ENCODE measurements around the gene CAPN11.
A peak's percentile ranks its signal among the peaks of the same experiment; 100 is the strongest.

CAPN11 gene

GRCh38 chr6:44132476-44132875 is 26.1 kb upstream of the CAPN11 start:
- Histone ChIP-seq H3K27ac (ENCODE audit: low read length) (no peak overlapping the region), H3K4me1 (ENCODE audit: insufficient read depth, low read length) (peaks cover 13% of the 10 kb centered on the region), H3K4me2 (ENCODE audit: insufficient read depth, low read length) (no peak overlapping the region), H3K9me3 (ENCODE audit: insufficient read depth, low read length, severe bottlenecking) (no peaks in the 10 kb centered on the region), H2AFZ (ENCODE audit: low read depth, low read length) (no peak overlapping the region), H3K9ac (ENCODE audit: low read depth, low read length) (no peak overlapping the region), H3K79me2 (ENCODE audit: insufficient read depth, low read length) (peaks cover 5% of the 10 kb centered on the region; the same call in 1 of the 2 replicates), H3K36me3 (ENCODE audit: insufficient read depth, low read length) (no peaks in the 10 kb centered on the region), H3K27me3 (ENCODE audit: insufficient read depth, low read length, poor library complexity) (no peaks in the 10 kb centered on the region), H4K20me1 (ENCODE audit: insufficient read depth, low read length) (peaks cover 11% of the 10 kb centered on the region), H3K4me3 (ENCODE audit: low read depth in 1 of 2, low read length in 2 of 2) (no peak overlapping the region)
- TF ChIP-seq, protein P1, sequence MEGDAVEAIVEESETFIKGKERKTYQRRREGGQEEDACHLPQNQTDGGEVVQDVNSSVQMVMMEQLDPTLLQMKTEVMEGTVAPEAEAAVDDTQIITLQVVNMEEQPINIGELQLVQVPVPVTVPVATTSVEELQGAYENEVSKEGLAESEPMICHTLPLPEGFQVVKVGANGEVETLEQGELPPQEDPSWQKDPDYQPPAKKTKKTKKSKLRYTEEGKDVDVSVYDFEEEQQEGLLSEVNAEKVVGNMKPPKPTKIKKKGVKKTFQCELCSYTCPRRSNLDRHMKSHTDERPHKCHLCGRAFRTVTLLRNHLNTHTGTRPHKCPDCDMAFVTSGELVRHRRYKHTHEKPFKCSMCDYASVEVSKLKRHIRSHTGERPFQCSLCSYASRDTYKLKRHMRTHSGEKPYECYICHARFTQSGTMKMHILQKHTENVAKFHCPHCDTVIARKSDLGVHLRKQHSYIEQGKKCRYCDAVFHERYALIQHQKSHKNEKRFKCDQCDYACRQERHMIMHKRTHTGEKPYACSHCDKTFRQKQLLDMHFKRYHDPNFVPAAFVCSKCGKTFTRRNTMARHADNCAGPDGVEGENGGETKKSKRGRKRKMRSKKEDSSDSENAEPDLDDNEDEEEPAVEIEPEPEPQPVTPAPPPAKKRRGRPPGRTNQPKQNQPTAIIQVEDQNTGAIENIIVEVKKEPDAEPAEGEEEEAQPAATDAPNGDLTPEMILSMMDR (IDR thresholded peaks at IDR 0.05; ENCODE audit: borderline replicate concordance, extremely low read depth, low read length, poor library complexity, severe bottlenecking), result no peak
- TF ChIP-seq EZH2 (IDR thresholded peaks at IDR 0.05; ENCODE audit: borderline replicate concordance, low read depth, low read length, severe bottlenecking), result no peak
- DNase-seq (no peak), ATAC-seq (ENCODE audit: insufficient read depth, low read depth) (no peak)

DNA sequence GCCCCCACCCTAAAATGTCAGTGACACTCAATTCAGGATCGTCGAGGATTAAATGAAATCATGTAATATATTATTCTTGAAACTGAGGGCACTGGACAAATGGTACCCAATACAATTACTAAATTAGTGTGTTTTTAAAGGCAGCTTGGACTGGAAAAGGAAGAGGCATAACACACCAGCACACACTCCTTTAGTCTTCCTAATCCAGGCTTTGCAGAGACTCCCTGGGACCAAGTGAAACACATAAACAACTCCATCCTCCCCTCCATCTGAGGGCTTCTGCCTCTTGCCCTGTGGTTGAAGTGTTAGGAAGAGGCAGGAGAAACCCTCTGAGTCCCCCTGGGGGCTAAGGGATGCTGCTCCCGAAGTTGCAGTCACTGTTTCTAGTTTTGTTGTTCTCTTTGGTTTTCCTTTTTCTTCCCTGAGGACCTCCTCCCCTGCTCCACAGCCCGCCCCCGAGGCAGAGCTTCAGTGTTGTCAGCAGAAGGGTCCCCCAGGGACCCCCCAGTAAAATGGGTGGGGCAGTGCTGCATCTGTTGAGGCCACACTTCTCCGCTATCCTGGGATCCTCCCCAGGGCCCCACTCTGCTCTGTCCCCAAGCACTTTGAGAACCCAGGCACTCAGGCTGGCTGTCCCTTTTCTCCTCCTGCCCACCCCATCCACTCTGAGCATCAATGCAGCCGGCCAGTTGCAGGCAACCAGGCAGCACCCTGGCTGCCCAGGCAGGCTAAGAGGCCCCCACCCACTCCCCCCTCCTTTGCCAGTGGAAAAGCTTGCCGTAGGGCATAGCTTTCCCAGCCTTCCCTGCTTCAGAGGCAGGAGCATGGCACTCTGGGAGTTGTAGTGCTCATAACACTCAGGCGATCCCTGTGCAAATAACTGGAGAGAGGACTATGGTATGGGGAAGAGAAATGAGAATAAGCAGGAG is 25.4 kb upstream of the CAPN11 start:
- Histone ChIP-seq H3K4me3 (ENCODE audit: low read depth in 1 of 2, low read length in 2 of 2) (no peak overlapping the region), H3K4me1 (ENCODE audit: insufficient read depth, low read length) (peaks cover 7% of the 10 kb centered on the region), H2AFZ (ENCODE audit: low read depth, low read length) (no peak overlapping the region), H3K36me3 (ENCODE audit: insufficient read depth, low read length) (no peaks in the 10 kb centered on the region), H3K4me2 (ENCODE audit: insufficient read depth, low read length) (no peak overlapping the region), H3K79me2 (ENCODE audit: insufficient read depth, low read length) (no peaks in the 10 kb centered on the region), H3K9ac (ENCODE audit: low read depth, low read length) (no peak overlapping the region), H3K27ac (ENCODE audit: low read length) (no peak overlapping the region), H3K9me3 (ENCODE audit: insufficient read depth, low read length, severe bottlenecking) (no peaks in the 10 kb centered on the region), H4K20me1 (ENCODE audit: insufficient read depth, low read length) (peaks cover 11% of the 10 kb centered on the region), H3K27me3 (ENCODE audit: insufficient read depth, low read length, poor library complexity) (no peaks in the 10 kb centered on the region)
- TF ChIP-seq, protein P1 (IDR thresholded peaks at IDR 0.05; ENCODE audit: borderline replicate concordance, extremely low read depth, low read length, poor library complexity, severe bottlenecking), result no peak
- no peak for TF ChIP-seq EZH2 (IDR thresholded peaks at IDR 0.05; ENCODE audit: borderline replicate concordance, low read depth, low read length, severe bottlenecking)
- ATAC-seq (ENCODE audit: insufficient read depth, low read depth) (peak; percentile 66; the same call in 2 of the 3 replicates), DNase-seq (no peak)

GRCh38 chr6:44133981-44134711 is 24.5 kb upstream of the CAPN11 start:
- Histone ChIP-seq H3K36me3 (ENCODE audit: insufficient read depth, low read length) (no peaks in the 10 kb centered on the region), H3K27me3 (ENCODE audit: insufficient read depth, low read length, poor library complexity) (no peaks in the 10 kb centered on the region), H3K27ac (ENCODE audit: low read length) (no peak overlapping the region), H2AFZ (ENCODE audit: low read depth, low read length) (no peak overlapping the region), H4K20me1 (ENCODE audit: insufficient read depth, low read length) (peaks cover 8% of the 10 kb centered on the region), H3K79me2 (ENCODE audit: insufficient read depth, low read length) (no peaks in the 10 kb centered on the region), H3K4me1 (ENCODE audit: insufficient read depth, low read length) (no peaks in the 10 kb centered on the region), H3K4me3 (ENCODE audit: low read depth in 1 of 2, low read length in 2 of 2) (no peak overlapping the region), H3K9me3 (ENCODE audit: insufficient read depth, low read length, severe bottlenecking) (no peaks in the 10 kb centered on the region), H3K4me2 (ENCODE audit: insufficient read depth, low read length) (no peak overlapping the region), H3K9ac (ENCODE audit: low read depth, low read length) (no peak overlapping the region)
- no peak for TF ChIP-seq EZH2 (IDR thresholded peaks at IDR 0.05; ENCODE audit: borderline replicate concordance, low read depth, low read length, severe bottlenecking)
- TF ChIP-seq, protein P1 (IDR thresholded peaks at IDR 0.05; ENCODE audit: borderline replicate concordance, extremely low read depth, low read length, poor library complexity, severe bottlenecking), result no peak
- no peak for ATAC-seq (ENCODE audit: insufficient read depth, low read depth)
- DNase-seq, result no peak

Data from DND-41 (cell line).